GM23338 (cell line): ENCODE results near the gene TOR3A. TPM values are rescaled to one million over a fixed set of nuclear protein-coding genes. Genes with fewer than 3 reads are reported as not detected.

Experiments
- ATAC-seq: fragments of 200-7000 bp; cut with Tn5 transposase; 3 replicates; pipeline ENCODE4 v1.9.1; 2020
- DNase-seq: peaks from one replicate; pipeline ENCODE4 v3.0.0-alpha.2; 2015; ENCODE audit warnings: low spot score
- H2AFZ ChIP-seq: fragments of 200-600 bp; sonication (generic); 2 replicates; pipeline ENCODE4 v1.8.0; 2016; ENCODE audit warnings: antibody characterized with exemption, mild to moderate bottlenecking, moderate library complexity
- H3F3A ChIP-seq: fragments of 200-600 bp; sonication (generic); replicated peaks from 2 replicates; pipeline ENCODE4 v1.8.0; 2017; ENCODE audit warnings: antibody characterized with exemption, mixed run types, low read depth
- H3K27ac ChIP-seq: fragments of 200-600 bp; sonication (generic); 2 replicates; pipeline ENCODE4 v1.6.1; 2016; ENCODE audit warnings: low read depth
- H3K27me3 ChIP-seq: fragments of 200-600 bp; sonication (generic); 2 replicates; pipeline ENCODE4 v1.8.0; 2016; ENCODE audit warnings: mild to moderate bottlenecking, mixed run types, moderate library complexity; ENCODE audit not compliant: insufficient read depth
- H3K36me3 ChIP-seq: fragments of 200-600 bp; sonication (generic); 2 replicates; pipeline ENCODE4 v1.8.0; 2016; ENCODE audit warnings: mild to moderate bottlenecking; ENCODE audit not compliant: insufficient read depth
- H3K4me1 ChIP-seq: fragments of 200-600 bp; sonication (generic); 2 replicates; pipeline ENCODE4 v1.8.0; 2016; ENCODE audit warnings: mild to moderate bottlenecking, moderate library complexity; ENCODE audit not compliant: insufficient read depth
- H3K4me2 ChIP-seq: fragments of 200-600 bp; sonication (generic); 2 replicates; pipeline ENCODE4 v1.7.1; 2017; ENCODE audit warnings: mixed run types
- H3K4me3 ChIP-seq: fragments of 200-600 bp; sonication (generic); 2 replicates; pipeline ENCODE4 v1.6.1; 2016; ENCODE audit warnings: mixed run types
- H3K79me2 ChIP-seq: fragments of 200-600 bp; sonication (generic); replicated peaks from 2 replicates; pipeline ENCODE4 v1.8.0; 2017; ENCODE audit warnings: mild to moderate bottlenecking; ENCODE audit not compliant: insufficient read depth
- H3K9me2 ChIP-seq: fragments of 200-600 bp; sonication (generic); 2 replicates; pipeline ENCODE4 v1.8.0; 2017; ENCODE audit not compliant: insufficient read depth
- H4K20me1 ChIP-seq: fragments of 200-600 bp; sonication (generic); replicated peaks from 2 replicates; pipeline ENCODE4 v1.8.0; 2017; ENCODE audit warnings: mild to moderate bottlenecking; ENCODE audit not compliant: insufficient read depth
- H3K27ac Mint-ChIP-seq: 2 replicates; pipeline ENCODE4 v1.8.0; 2020; ENCODE audit warnings: inconsistent platforms, mild to moderate bottlenecking, moderate library complexity, mixed read lengths
- H3K27me3 Mint-ChIP-seq: 3 replicates; pipeline ENCODE4 v1.8.0; 2022; ENCODE audit warnings: low read depth, mild to moderate bottlenecking, moderate library complexity, mixed read lengths, inconsistent platforms; ENCODE audit not compliant: insufficient read depth, poor library complexity
- H3K36me3 Mint-ChIP-seq: 3 replicates; pipeline ENCODE4 v1.8.0; 2021; ENCODE audit warnings: low read depth, mild to moderate bottlenecking, inconsistent platforms, moderate library complexity, mixed read lengths
- H3K4me1 Mint-ChIP-seq: 3 replicates; pipeline ENCODE4 v1.8.0; 2020; ENCODE audit warnings: mild to moderate bottlenecking, inconsistent platforms, mixed read lengths
- H3K4me3 Mint-ChIP-seq: 3 replicates; pipeline ENCODE4 v1.8.0; 2021; ENCODE audit warnings: moderate library complexity, mild to moderate bottlenecking, inconsistent platforms, mixed read lengths
- H3K9me3 Mint-ChIP-seq: 3 replicates; pipeline ENCODE4 v1.8.0; 2020; ENCODE audit warnings: moderate library complexity, mild to moderate bottlenecking, inconsistent platforms, mixed read lengths
- CREB1 ChIP-seq: fragments of 250-450 bp; sonication (Bioruptor Pico); IDR thresholded peaks from 2 replicates; pipeline ENCODE4 v1.5.0; 2020; ENCODE audit warnings: low read depth, mild to moderate bottlenecking, moderate library complexity
- EZH2 ChIP-seq: fragments of 200-600 bp; sonication (generic); IDR thresholded peaks from one replicate; pipeline ENCODE4 v1.8.0; 2017; ENCODE audit warnings: antibody characterized with exemption, mild to moderate bottlenecking, low read depth; ENCODE audit not compliant: unreplicated experiment
- EZH2phosphoT487 ChIP-seq: fragments of 200-600 bp; sonication (generic); IDR thresholded peaks from one replicate; pipeline ENCODE4 v1.8.1; 2018; ENCODE audit warnings: antibody characterized with exemption; ENCODE audit not compliant: unreplicated experiment
- POLR2AphosphoS5 ChIP-seq: IDR thresholded peaks from 2 replicates; pipeline ENCODE4 v1.6.1; 2016; ENCODE audit warnings: antibody characterized with exemption, low read depth
- ZNF114 ChIP-seq: fragments of 250-450 bp; sonication (Bioruptor Pico); IDR thresholded peaks from 2 replicates; pipeline ENCODE4 v1.5.0; 2020; ENCODE audit warnings: mild to moderate bottlenecking, moderate library complexity
- ZNF331 ChIP-seq: fragments of 250-450 bp; sonication (Bioruptor Pico); IDR thresholded peaks from 2 replicates; pipeline ENCODE4 v1.5.0; 2020; ENCODE audit warnings: low read depth, mild to moderate bottlenecking, moderate library complexity
- polyA plus RNA-seq: library from polyadenylated mRNA; unstranded; fragments of >200 nt; fragmentation: Nextera tagmentation; extraction: Ambion mirVana; gene quantifications from 2 replicates; pipeline ENCODE4 v1.2.1, GENCODE V29; 2016
- total RNA-seq: library from RNA; depleted of rRNA; stranded (reverse); fragments of >200 nt; shearing (Covaris generic); gene quantifications from 2 replicates; pipeline ENCODE4 v1.2.3, GENCODE V29; 2014
- TF ChIP-seq, protein P1 (sequence below): fragments of 250-450 bp; sonication (Bioruptor Pico); IDR thresholded peaks from 2 replicates; pipeline ENCODE4 v1.5.0; 2020; ENCODE audit warnings: mild to moderate bottlenecking, moderate library complexity
- TF ChIP-seq, protein P2 (sequence below): IDR thresholded peaks from 2 replicates; pipeline ENCODE4 v1.6.1; 2016; ENCODE audit warnings: antibody characterized with exemption

Gene TOR3A
- total and polyA plus RNA-seq, 2 experiments from 2014 or later = 11.2 to 57.6 TPM

DNA sequence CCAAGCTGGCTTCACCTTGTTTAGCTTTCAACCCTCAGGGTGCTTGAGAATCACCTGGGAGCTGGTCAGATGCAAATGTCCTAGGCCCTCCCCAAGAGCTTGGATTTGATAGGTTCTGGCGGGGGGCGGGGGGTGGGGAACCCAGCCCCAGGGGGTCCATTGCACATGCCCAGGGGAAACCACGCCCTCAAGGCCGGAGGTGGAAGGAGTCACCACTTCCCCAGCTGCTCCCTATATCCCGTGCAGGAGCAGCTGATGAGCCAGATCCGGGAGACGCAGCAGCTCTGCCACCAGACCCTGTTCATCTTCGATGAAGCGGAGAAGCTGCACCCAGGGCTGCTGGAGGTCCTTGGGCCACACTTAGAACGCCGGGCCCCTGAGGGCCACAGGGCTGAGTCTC, 5.8 kb downstream of the TOR3A start:
- peaks cover 44% of the 10 kb centered on the region for H3K36me3 Mint-ChIP-seq
- H3F3A ChIP-seq = peaks cover 6% of the 10 kb centered on the region; the same call in 1 of the 2 replicates
- peaks cover 14% of the 10 kb centered on the region for H3K27me3 Mint-ChIP-seq
- ATAC-seq = peak; percentile 80
- H3K9me2 ChIP-seq = no peaks in the 10 kb centered on the region
- H3K27ac ChIP-seq = peak overlapping the region; percentile 89
- peak; percentile 64 for TF ChIP-seq POLR2AphosphoS5
- TF ChIP-seq, protein P1, sequence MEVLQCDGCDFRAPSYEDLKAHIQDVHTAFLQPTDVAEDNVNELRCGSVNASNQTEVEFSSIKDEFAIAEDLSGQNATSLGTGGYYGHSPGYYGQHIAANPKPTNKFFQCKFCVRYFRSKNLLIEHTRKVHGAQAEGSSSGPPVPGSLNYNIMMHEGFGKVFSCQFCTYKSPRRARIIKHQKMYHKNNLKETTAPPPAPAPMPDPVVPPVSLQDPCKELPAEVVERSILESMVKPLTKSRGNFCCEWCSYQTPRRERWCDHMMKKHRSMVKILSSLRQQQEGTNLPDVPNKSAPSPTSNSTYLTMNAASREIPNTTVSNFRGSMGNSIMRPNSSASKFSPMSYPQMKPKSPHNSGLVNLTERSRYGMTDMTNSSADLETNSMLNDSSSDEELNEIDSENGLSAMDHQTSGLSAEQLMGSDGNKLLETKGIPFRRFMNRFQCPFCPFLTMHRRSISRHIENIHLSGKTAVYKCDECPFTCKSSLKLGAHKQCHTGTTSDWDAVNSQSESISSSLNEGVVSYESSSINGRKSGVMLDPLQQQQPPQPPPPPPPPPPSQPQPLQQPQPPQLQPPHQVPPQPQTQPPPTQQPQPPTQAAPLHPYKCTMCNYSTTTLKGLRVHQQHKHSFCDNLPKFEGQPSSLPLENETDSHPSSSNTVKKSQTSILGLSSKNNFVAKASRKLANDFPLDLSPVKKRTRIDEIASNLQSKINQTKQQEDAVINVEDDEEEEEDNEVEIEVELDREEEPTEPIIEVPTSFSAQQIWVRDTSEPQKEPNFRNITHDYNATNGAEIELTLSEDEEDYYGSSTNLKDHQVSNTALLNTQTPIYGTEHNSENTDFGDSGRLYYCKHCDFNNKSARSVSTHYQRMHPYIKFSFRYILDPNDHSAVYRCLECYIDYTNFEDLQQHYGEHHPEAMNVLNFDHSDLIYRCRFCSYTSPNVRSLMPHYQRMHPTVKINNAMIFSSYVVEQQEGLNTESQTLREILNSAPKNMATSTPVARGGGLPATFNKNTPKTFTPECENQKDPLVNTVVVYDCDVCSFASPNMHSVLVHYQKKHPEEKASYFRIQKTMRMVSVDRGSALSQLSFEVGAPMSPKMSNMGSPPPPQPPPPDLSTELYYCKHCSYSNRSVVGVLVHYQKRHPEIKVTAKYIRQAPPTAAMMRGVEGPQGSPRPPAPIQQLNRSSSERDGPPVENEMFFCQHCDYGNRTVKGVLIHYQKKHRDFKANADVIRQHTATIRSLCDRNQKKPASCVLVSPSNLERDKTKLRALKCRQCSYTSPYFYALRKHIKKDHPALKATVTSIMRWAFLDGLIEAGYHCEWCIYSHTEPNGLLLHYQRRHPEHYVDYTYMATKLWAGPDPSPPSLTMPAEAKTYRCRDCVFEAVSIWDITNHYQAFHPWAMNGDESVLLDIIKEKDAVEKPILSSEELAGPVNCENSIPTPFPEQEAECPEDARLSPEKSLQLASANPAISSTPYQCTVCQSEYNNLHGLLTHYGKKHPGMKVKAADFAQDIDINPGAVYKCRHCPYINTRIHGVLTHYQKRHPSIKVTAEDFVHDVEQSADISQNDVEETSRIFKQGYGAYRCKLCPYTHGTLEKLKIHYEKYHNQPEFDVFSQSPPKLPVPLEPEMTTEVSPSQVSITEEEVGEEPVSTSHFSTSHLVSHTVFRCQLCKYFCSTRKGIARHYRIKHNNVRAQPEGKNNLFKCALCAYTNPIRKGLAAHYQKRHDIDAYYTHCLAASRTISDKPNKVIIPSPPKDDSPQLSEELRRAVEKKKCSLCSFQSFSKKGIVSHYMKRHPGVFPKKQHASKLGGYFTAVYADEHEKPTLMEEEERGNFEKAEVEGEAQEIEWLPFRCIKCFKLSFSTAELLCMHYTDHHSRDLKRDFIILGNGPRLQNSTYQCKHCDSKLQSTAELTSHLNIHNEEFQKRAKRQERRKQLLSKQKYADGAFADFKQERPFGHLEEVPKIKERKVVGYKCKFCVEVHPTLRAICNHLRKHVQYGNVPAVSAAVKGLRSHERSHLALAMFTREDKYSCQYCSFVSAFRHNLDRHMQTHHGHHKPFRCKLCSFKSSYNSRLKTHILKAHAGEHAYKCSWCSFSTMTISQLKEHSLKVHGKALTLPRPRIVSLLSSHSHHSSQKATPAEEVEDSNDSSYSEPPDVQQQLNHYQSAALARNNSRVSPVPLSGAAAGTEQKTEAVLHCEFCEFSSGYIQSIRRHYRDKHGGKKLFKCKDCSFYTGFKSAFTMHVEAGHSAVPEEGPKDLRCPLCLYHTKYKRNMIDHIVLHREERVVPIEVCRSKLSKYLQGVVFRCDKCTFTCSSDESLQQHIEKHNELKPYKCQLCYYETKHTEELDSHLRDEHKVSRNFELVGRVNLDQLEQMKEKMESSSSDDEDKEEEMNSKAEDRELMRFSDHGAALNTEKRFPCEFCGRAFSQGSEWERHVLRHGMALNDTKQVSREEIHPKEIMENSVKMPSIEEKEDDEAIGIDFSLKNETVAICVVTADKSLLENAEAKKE (CRISPR knock-in tag) = no peak
- 0 out of 2 replicates have a peak, but pooled peaks cover 4% of the 10 kb centered on the region for H3K27me3 ChIP-seq
- no peaks in the 10 kb centered on the region; the same call in 2 of the 3 replicates for H3K9me3 Mint-ChIP-seq
- no peaks in the 10 kb centered on the region; the same call in 1 of the 2 replicates for H4K20me1 ChIP-seq
- no peaks in the 10 kb centered on the region; the same call in 1 of the 2 replicates for H3K36me3 ChIP-seq
- peaks cover 17% of the 10 kb centered on the region for H3K4me1 ChIP-seq
- H3K4me2 ChIP-seq = peak overlapping the region; percentile 80
- H3K4me3 ChIP-seq = peak overlapping the region; percentile 50
- peaks cover 32% of the 10 kb centered on the region for H3K4me1 Mint-ChIP-seq
- H3K79me2 ChIP-seq = peaks cover 20% of the 10 kb centered on the region; the same call in 1 of the 2 replicates
- peak; percentile 90 for DNase-seq
- H3K27ac Mint-ChIP-seq = peak overlapping the region; percentile 75
- H2AFZ ChIP-seq = no peak overlapping the region
- peak overlapping the region; percentile 66 for H3K4me3 Mint-ChIP-seq

DNA sequence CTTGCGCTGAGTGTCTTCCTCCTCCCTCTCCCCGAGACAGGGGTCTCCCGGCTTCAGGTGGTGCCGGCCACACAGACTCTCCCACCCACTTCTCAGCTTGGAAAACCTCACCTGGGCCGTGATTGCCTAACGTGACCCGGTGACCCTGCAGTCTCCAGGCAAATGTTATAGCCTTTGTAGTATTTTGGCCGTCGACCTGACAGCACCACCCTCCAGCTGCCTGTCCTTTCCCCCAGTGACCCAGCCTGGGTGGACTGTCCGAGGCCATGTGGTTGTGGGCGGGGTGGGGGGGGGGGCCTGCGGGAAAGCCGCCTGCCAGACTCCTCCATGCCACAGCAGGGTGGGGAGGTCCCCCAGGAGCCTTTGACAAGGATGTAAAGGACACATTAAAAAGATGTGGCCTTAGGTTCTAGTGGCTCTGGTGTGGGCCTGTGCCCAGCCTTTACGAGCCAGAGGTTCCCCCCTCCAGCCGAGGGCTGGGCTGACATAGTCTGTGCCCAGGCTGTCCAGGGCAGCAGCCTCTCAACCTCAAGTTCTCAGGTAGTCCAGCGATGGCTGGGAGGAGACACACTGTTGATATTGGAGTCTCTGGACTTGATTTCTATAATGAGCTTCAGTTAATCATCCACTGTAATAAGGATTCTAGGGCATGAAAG, 8.1 kb downstream of the TOR3A start:
- H3K27me3 ChIP-seq = no peaks in the 10 kb centered on the region
- H3K27ac ChIP-seq = no peak overlapping the region
- peaks cover 17% of the 10 kb centered on the region for H3K4me1 ChIP-seq
- peaks cover 67% of the 10 kb centered on the region for H3K36me3 Mint-ChIP-seq
- no peak overlapping the region for H2AFZ ChIP-seq
- H3K27me3 Mint-ChIP-seq = peaks cover 8% of the 10 kb centered on the region
- H3K79me2 ChIP-seq = peaks cover 12% of the 10 kb centered on the region; the same call in 1 of the 2 replicates
- H4K20me1 ChIP-seq = no peaks in the 10 kb centered on the region; the same call in 1 of the 2 replicates
- H3K27ac Mint-ChIP-seq = no peak overlapping the region; the same call in 1 of the 2 replicates
- DNase-seq (no peak), ATAC-seq (no peak)
- no peak overlapping the region for H3K4me2 ChIP-seq
- H3F3A ChIP-seq = 0 out of 2 replicates have a peak, but pooled peaks cover 2% of the 10 kb centered on the region
- H3K9me3 Mint-ChIP-seq = no peaks in the 10 kb centered on the region; the same call in 2 of the 3 replicates
- H3K36me3 ChIP-seq = peaks cover 8% of the 10 kb centered on the region; the same call in 1 of the 2 replicates
- no peak overlapping the region for H3K4me3 Mint-ChIP-seq
- H3K4me1 Mint-ChIP-seq = peaks cover 30% of the 10 kb centered on the region
- H3K9me2 ChIP-seq = no peaks in the 10 kb centered on the region
- H3K4me3 ChIP-seq = no peak overlapping the region
- TF ChIP-seq ZNF114 (CRISPR knock-in tag) (no peak), POLR2AphosphoS5 (no peak), ZNF331 (no peak), CREB1 (CRISPR knock-in tag) (no peak), EZH2 (no peak), EZH2phosphoT487 (no peak)
- TF ChIP-seq, protein P2, sequence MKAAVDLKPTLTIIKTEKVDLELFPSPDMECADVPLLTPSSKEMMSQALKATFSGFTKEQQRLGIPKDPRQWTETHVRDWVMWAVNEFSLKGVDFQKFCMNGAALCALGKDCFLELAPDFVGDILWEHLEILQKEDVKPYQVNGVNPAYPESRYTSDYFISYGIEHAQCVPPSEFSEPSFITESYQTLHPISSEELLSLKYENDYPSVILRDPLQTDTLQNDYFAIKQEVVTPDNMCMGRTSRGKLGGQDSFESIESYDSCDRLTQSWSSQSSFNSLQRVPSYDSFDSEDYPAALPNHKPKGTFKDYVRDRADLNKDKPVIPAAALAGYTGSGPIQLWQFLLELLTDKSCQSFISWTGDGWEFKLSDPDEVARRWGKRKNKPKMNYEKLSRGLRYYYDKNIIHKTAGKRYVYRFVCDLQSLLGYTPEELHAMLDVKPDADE = no peak
